ENCODE data around the gene EMB.
"Not testable (repeated sequence)": the region's sequence is repeated elsewhere in the genome, so short reads cannot be mapped to it uniquely, and the experiment has no call there.

EMB gene

GRCh38 chr5:50401336-50401735, 39.8 kb downstream of the EMB start:
- no peak for TF ChIP-seq JUND (IDR thresholded peaks at IDR 0.05; ENCODE audit: low read depth)
- no peak for DNase-seq (ENCODE audit: low read depth in 1 of 2, low spot score in 1 of 2)
- in situ Hi-C loops (cut with HindIII; ENCODE audit: low pct_unique_long_range_greater_than_20kb, low sequenced_read_pairs): no loop called here

DNA sequence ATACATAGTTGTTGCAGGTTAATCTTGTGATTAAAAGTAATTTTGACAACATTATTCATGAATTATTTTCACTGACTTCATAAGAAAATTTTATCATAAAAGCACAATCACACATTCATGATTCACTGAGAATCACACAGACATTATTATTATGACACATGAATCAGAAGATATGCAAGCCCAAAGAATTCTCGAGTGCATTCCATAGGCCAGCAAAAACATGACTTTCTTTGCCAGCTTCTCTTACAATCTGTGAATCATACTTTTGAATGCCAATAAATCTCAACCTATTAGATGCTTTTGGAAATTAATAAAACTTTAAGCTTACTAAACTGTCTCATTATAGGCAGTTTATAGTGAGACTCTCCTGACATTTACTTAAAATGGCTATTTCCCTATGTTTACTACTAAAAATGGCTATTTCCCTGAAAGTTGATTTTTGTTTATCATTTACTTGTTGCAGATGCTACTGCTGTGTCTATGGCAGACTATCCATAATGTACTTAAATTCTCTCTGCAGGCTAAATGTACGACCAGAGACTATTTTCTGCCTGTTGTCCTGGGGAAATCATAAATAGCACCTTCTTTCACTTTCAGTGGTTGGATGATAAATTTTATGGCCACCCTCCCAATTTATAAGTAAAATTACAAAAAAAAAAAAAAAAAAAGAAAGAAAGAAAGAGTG, 47.0 kb downstream of the EMB start:
- DNase-seq (ENCODE audit: low read depth in 1 of 2, low spot score in 1 of 2); in situ Hi-C loops (cut with HindIII; ENCODE audit: low pct_unique_long_range_greater_than_20kb, low sequenced_read_pairs): not testable (repeated sequence)

- in situ Hi-C loops (cut with HindIII; ENCODE audit: low pct_unique_long_range_greater_than_20kb, low sequenced_read_pairs); DNase-seq (ENCODE audit: low read depth in 1 of 2, low spot score in 1 of 2): not testable (repeated sequence)
Measured at GRCh38 chr5:50392289-50392688, 48.8 kb downstream of the EMB start.

DNA sequence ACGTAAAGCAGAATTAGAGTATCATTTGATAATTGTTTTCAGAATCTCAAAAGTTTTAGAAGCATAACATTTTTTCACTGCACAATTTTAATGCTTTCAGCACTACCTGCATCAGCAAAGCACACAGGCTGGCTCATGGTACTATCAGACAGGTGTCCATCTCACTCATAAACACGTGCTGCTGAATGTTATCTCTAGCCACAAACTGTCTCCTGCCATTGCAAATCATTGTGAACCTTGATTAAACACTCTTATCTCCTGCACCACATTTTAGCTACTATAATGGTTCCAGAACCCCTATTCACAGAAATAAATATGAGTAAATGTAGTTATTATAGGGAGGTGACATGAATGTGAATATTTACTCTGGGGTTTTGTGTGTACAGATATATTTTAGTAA, 56.7 kb downstream of the EMB start:
- DNase-seq (ENCODE audit: low read depth in 1 of 2, low spot score in 1 of 2); in situ Hi-C loops (cut with HindIII; ENCODE audit: low pct_unique_long_range_greater_than_20kb, low sequenced_read_pairs): not testable (repeated sequence)

- in situ Hi-C loops (cut with HindIII; ENCODE audit: low pct_unique_long_range_greater_than_20kb, low sequenced_read_pairs); DNase-seq (ENCODE audit: low read depth in 1 of 2, low spot score in 1 of 2): not testable (repeated sequence)
Measured at GRCh38 chr5:50376696-50377095, 64.4 kb downstream of the EMB start.

- DNase-seq (ENCODE audit: low read depth in 1 of 2, low spot score in 1 of 2); in situ Hi-C loops (cut with HindIII; ENCODE audit: low pct_unique_long_range_greater_than_20kb, low sequenced_read_pairs): not testable (repeated sequence)
Measured at GRCh38 chr5:50369287-50370033, 71.6 kb downstream of the EMB start.

DNA sequence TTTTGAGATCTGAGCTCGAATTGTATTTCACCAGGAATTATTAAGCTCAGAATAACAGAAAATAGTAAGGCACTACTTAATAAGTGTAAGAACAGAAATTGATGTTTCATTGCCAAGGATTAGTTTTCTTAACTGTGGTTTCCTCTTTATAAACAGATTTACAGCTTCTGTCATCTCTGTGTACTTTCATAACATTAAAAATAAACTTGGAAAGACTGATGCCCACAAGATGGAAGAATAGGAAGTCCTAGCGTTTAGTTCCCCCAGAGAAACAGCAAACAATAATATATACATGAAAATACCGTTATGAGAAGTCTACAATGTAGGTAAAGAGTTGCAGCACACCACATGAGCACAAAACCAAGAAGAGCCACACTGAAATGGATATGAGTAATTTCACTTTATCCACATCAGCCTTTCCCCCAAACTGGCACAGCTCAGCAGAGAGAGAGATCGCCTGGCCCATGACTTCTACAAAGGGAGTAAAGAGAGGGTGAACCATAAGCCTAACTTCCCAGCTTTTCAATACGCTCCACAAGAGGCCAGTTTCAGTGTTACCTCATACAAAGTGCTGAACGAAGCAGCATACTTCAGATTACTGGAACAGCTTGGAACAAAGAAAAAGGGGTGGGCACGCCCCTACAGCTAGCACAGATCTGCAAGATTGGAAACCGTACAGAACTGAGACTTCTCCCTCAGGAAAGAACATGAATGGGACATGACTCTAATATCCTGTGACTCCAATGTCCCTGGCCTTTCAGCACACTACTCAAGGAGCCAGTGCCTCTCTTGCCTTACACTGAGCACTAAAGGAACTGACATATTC, 75.4 kb downstream of the EMB start:
- no peak for TF ChIP-seq JUND (IDR thresholded peaks at IDR 0.05; ENCODE audit: low read depth)
- no peak for DNase-seq (ENCODE audit: low read depth in 1 of 2, low spot score in 1 of 2)
- in situ Hi-C loops (cut with HindIII; ENCODE audit: low pct_unique_long_range_greater_than_20kb, low sequenced_read_pairs): no loop called here

- DNase-seq (ENCODE audit: low read depth in 1 of 2, low spot score in 1 of 2); in situ Hi-C loops (cut with HindIII; ENCODE audit: low pct_unique_long_range_greater_than_20kb, low sequenced_read_pairs): not testable (repeated sequence)
Measured at GRCh38 chr5:50364535-50365309, 76.4 kb downstream of the EMB start.

DNA sequence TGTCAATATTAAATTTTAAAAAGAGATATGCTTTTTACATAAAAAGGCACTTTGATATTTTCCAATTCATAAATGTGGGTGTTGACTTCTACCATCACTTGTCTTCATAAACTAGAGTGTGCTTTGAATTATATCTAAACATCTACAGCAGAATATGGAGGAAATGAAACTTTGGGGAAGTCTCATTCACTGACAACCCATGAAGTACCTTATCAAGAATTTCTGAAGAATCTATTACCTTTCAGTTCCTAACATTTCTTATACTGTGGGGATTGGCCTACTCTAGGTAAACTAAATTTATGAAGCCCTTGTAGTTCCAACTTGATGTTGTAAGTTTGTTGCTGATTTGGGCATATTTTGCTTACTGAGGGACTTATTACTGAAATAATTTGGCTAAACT, 81.9 kb downstream of the EMB start:
- no peak for DNase-seq (ENCODE audit: low read depth in 1 of 2, low spot score in 1 of 2)
- TF ChIP-seq JUND (IDR thresholded peaks at IDR 0.05; ENCODE audit: low read depth): no peak
- in situ Hi-C loops (cut with HindIII; ENCODE audit: low pct_unique_long_range_greater_than_20kb, low sequenced_read_pairs): no loop called here

DNA sequence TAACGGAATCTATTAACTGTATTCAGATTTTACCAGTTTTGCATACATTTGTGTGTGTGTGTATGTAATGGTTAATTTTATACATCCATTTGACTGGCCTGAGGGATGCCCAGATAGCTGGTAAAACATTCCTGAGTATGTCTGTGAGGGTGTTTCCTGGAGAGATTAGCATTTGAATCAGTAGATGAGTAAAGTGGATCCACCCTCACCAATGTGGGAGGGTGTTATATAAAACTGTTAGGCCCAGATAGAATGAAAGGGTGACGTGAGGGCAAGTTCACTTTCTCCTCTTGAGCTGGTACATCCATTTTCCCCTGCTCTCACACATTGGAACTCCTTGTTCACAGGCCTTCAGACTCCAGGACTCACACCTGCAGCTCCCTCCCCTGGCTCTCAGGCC, 88.7 kb downstream of the EMB start:
- TF ChIP-seq JUND (IDR thresholded peaks at IDR 0.05; ENCODE audit: low read depth): no peak
- in situ Hi-C loops (cut with HindIII; ENCODE audit: low pct_unique_long_range_greater_than_20kb, low sequenced_read_pairs): no loop called here
- DNase-seq (ENCODE audit: low read depth in 1 of 2, low spot score in 1 of 2): no peak
